ENCODE data around the gene INTS12. TPM values are rescaled to one million over a fixed set of nuclear protein-coding genes. Genes with fewer than 3 reads are reported as not detected.

The INTS12 gene
- total RNA-seq, 2 donors from 2014 or later, result 21.4 to 23.3 TPM

DNA sequence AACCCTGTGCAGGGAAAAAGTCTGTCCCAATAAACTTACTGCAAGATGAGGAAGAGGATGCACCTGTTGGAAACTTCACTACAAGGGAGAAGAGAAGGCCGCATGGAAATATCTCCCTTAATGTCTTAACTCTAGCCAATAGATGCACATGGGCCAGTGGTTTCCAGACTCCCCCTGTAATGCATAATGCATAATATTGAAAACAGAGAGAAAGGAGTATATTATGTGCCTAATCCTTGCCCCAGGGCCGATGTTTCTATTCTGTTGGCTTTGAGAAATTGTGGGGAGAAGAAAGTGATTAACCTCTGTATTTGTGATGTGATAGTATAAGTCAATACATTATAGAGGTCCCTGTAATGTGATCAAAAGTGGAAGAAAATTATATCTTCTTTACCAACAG is 37.2 kb downstream of the INTS12 start:
- ATAC-seq (replicated peaks in 1 of 2), result no peak
- H3K27me3 Mint-ChIP-seq (ENCODE audit: low read depth), result no peaks in the 10 kb centered on the region
- no peak overlapping the region for H3K4me3 Mint-ChIP-seq
- H3K9me3 Mint-ChIP-seq, result no peaks in the 10 kb centered on the region
- no peak overlapping the region for H3K27ac Mint-ChIP-seq
- no peak for DNase-seq
- H3K4me1 Mint-ChIP-seq (ENCODE audit: low read depth), result no peaks in the 10 kb centered on the region
- no peaks in the 10 kb centered on the region for H3K36me3 Mint-ChIP-seq (ENCODE audit: insufficient read depth in 2 of 2)

DNA sequence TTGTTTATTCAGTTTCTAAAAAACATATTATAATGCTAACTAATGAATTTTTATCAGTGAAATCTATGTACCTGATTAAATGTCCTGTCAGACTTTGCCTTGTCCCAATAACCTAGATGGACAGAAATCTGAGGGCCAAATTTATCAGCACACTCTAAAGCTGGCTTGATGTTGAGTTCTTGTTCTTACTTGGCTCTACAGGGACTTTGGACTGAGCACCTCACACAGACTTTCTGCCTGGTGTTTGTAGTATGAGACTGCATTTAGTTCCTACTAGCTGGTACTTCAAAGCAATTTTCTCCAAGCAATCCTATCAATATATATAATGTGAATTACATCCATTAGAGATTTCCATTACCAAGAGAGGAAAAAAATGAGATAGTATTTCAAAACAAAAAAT is 37.8 kb downstream of the INTS12 start:
- ATAC-seq (replicated peaks in 1 of 2) (no peak), DNase-seq (no peak)
- no peaks in the 10 kb centered on the region for H3K9me3 Mint-ChIP-seq
- H3K27me3 Mint-ChIP-seq (ENCODE audit: low read depth), result no peaks in the 10 kb centered on the region
- no peaks in the 10 kb centered on the region for H3K36me3 Mint-ChIP-seq (ENCODE audit: insufficient read depth in 2 of 2)
- H3K4me1 Mint-ChIP-seq (ENCODE audit: low read depth), result no peaks in the 10 kb centered on the region
- no peak overlapping the region for H3K27ac Mint-ChIP-seq
- H3K4me3 Mint-ChIP-seq, result no peak overlapping the region

DNA sequence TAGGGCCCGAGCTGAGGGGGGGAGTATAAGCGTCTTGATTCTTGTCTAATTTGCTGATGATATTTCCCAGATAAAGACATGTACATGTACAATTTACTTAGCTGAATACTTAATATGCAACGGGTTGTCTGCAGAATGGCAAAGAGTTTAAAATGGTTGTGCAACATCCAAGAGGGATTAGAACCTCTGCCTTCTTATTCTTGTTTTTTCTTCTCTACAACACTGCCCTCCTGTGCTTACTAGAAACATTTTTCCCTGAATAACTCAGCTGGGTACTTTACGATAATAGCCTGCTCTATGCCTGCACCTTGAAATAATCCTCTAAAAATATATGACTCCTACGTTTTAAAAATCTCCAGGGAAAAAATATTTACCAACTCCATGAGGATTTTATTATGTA is 41.8 kb downstream of the INTS12 start:
- Mint-ChIP-seq H3K9me3 (no peaks in the 10 kb centered on the region), H3K27me3 (ENCODE audit: low read depth) (peaks cover 8% of the 10 kb centered on the region), H3K27ac (no peak overlapping the region), H3K36me3 (ENCODE audit: insufficient read depth in 2 of 2) (no peaks in the 10 kb centered on the region), H3K4me3 (no peak overlapping the region), H3K4me1 (ENCODE audit: low read depth) (no peaks in the 10 kb centered on the region)
- no peak for ATAC-seq (replicated peaks in 1 of 2)
- no peak for DNase-seq

DNA sequence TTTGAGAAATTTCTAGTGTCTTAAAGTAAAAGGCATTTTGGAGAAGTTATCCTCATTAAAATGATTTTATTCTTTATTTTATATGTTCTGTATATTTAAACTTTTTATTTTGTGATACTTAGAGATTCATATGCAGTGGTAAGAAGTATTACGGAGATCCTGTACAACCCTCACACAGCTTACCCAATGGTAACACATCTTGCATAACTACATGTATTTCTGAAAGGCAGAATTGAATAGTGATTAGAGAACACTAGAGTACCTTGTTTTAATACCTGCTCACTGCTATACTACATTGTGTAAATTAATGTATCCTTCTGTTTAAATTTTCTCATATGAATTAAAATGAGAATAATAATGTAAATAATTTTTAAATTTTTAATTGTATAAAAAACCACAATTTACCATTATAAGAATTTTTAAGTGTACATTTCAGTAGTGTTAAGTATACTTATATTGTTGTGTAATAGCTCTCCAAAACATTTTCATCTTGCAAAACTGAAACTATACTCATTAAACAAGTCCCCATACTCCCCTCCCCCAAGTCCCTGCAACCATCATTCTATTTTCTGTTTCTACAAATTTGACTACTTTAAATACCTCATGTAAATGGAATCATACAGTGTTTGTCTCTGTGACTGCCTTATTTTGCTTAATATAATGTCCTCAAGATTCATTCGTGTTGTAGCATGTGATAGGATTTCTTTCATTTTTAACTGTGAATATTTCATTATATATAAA is 45.4 kb downstream of the INTS12 start:
- peaks cover 8% of the 10 kb centered on the region for H3K27me3 Mint-ChIP-seq (ENCODE audit: low read depth)
- ATAC-seq (replicated peaks in 1 of 2) (no peak), DNase-seq (no peak)
- H3K36me3 Mint-ChIP-seq (ENCODE audit: insufficient read depth in 2 of 2), result no peaks in the 10 kb centered on the region
- no peak overlapping the region for H3K4me3 Mint-ChIP-seq
- H3K9me3 Mint-ChIP-seq, result no peaks in the 10 kb centered on the region
- no peaks in the 10 kb centered on the region for H3K4me1 Mint-ChIP-seq (ENCODE audit: low read depth)
- H3K27ac Mint-ChIP-seq, result no peak overlapping the region

DNA sequence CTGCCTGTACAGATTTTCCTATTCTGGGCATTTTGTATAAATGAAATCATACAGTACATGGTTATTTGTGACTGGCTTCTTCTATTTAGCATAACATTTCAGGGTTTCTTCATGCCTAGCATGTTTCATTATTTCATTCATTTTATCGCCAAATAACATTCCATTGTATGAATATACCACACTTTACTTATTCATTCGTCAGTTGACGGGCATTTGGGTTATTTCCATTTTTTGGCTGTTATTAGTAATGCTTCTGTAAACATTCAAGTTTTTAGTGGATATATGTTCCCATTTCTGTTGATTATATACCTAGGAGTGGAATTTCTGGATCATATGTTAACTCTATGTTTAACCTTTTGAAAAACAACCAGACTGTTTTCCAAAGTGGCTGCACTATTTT is 47.5 kb downstream of the INTS12 start:
- no peak overlapping the region for H3K4me3 Mint-ChIP-seq
- no peak for DNase-seq
- peaks cover 8% of the 10 kb centered on the region for H3K27me3 Mint-ChIP-seq (ENCODE audit: low read depth)
- H3K27ac Mint-ChIP-seq, result no peak overlapping the region
- no peaks in the 10 kb centered on the region for H3K36me3 Mint-ChIP-seq (ENCODE audit: insufficient read depth in 2 of 2)
- H3K4me1 Mint-ChIP-seq (ENCODE audit: low read depth), result no peaks in the 10 kb centered on the region
- no peak for ATAC-seq (replicated peaks in 1 of 2)
- H3K9me3 Mint-ChIP-seq, result no peaks in the 10 kb centered on the region

DNA sequence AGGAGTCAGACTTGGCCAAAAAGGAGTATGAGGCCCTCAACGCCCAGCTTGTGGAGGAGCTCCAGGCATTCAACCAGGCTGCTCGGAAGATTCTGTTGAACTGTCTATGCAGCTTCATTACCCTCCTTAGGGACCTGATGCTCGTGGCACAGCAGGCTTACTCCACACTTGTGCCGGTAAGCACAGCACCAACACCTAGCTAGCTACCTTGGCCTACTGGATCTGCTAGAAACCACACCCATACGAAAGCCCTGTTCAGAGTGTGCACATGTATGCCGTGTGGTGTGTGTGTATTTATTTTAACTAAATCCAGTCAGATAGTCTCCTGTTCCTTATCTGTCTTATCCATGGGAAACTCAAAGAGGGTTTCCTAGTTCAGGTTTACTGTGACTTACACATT is 49.3 kb downstream of the INTS12 start:
- no peak overlapping the region for H3K4me3 Mint-ChIP-seq
- ATAC-seq (replicated peaks in 1 of 2) (no peak), DNase-seq (no peak)
- H3K4me1 Mint-ChIP-seq (ENCODE audit: low read depth), result no peaks in the 10 kb centered on the region
- H3K9me3 Mint-ChIP-seq, result no peaks in the 10 kb centered on the region
- peaks cover 6% of the 10 kb centered on the region for H3K27me3 Mint-ChIP-seq (ENCODE audit: low read depth)
- H3K27ac Mint-ChIP-seq, result no peak overlapping the region
- H3K36me3 Mint-ChIP-seq (ENCODE audit: insufficient read depth in 2 of 2), result no peaks in the 10 kb centered on the region

DNA sequence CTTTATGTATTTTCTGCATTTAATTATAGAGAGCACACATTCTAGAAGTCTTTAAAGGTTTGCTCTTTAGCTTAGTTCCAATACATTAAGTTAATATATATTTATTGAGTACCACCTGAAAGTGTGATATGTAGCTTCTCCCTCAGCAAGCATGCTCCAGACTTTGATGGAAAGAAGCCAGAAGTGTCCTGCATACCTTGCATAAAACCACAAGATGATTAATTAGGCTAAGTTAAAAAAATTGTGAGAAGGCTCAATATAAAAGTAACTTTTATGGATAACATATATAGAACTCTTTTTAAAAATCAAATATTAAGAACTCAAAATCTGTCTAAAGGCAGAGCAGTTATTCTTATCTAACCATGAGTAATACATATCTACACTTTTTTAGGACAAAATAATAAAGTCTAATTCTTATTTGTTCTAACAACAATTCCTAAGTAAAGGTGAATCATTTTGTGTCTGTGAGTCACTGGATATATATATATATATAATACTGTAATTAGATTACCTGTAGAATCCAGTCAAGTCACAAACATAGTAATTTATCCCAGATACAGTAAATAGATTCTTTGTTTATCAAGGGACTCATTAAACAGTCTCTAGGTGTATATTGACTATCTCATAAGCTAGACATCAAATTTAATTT is 51.2 kb downstream of the INTS12 start:
- H3K27ac Mint-ChIP-seq, result no peak overlapping the region
- peaks cover 9% of the 10 kb centered on the region for H3K27me3 Mint-ChIP-seq (ENCODE audit: low read depth)
- DNase-seq (no peak), ATAC-seq (replicated peaks in 1 of 2) (no peak)
- no peaks in the 10 kb centered on the region for H3K36me3 Mint-ChIP-seq (ENCODE audit: insufficient read depth in 2 of 2)
- no peaks in the 10 kb centered on the region for H3K4me1 Mint-ChIP-seq (ENCODE audit: low read depth)
- no peak overlapping the region for H3K4me3 Mint-ChIP-seq
- H3K9me3 Mint-ChIP-seq, result no peaks in the 10 kb centered on the region

DNA sequence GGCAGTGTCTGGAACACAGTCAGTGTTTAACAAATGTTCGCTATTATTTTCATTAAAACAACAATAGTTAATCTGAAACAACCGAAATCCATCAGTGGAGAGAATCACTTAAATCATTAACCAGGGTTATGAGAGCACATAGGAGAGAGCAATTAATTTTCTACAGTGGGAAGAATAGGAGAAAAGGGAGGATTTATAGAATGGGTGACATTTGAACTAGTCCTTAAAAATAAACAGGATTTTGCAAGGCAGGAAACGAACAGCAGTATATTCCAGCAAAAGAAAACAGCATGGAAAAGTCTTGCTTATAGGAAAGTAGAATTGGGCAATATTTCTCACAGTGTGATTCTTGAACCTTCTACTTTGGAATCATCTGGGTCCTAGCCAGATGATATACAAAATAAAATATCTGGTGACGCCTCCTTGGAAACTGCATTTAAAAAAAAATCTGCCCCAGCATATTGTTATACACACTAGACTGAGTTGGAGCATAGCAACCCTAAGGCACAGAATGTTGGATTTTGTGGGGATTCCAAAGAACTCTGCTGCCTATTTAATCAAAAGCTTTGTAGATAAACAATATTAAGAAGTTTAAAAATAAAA is 56.1 kb downstream of the INTS12 start:
- no peak overlapping the region for H3K4me3 Mint-ChIP-seq
- no peak for ATAC-seq (replicated peaks in 1 of 2)
- H3K9me3 Mint-ChIP-seq, result no peaks in the 10 kb centered on the region
- no peaks in the 10 kb centered on the region for H3K36me3 Mint-ChIP-seq (ENCODE audit: insufficient read depth in 2 of 2)
- H3K27ac Mint-ChIP-seq, result no peak overlapping the region
- peaks cover 19% of the 10 kb centered on the region for H3K27me3 Mint-ChIP-seq (ENCODE audit: low read depth)
- no peaks in the 10 kb centered on the region for H3K4me1 Mint-ChIP-seq (ENCODE audit: low read depth)
- no peak for DNase-seq

DNA sequence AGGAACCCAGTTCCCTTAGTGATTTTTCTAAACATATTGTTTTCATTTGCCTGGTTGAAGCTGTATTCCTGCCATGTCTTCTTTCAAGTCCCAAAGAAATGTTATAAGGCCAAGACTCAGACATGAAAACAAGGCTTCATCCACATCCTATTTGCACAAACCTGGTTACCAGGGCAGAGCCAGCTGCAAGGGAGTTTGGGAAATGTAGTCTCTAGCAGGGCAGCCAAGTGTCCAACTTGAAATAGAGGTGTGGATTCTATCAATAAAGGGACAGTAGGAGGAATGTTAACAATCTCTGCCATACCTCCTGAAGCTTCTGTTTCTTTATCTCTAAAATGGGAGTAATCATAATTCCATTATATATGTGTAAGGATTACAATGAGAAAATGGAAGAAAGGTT is 56.6 kb downstream of the INTS12 start:
- DNase-seq (no peak), ATAC-seq (replicated peaks in 1 of 2) (no peak)
- H3K4me3 Mint-ChIP-seq, result no peak overlapping the region
- peaks cover 19% of the 10 kb centered on the region for H3K27me3 Mint-ChIP-seq (ENCODE audit: low read depth)
- H3K36me3 Mint-ChIP-seq (ENCODE audit: insufficient read depth in 2 of 2), result no peaks in the 10 kb centered on the region
- H3K9me3 Mint-ChIP-seq, result no peaks in the 10 kb centered on the region
- H3K27ac Mint-ChIP-seq, result no peak overlapping the region
- no peaks in the 10 kb centered on the region for H3K4me1 Mint-ChIP-seq (ENCODE audit: low read depth)

DNA sequence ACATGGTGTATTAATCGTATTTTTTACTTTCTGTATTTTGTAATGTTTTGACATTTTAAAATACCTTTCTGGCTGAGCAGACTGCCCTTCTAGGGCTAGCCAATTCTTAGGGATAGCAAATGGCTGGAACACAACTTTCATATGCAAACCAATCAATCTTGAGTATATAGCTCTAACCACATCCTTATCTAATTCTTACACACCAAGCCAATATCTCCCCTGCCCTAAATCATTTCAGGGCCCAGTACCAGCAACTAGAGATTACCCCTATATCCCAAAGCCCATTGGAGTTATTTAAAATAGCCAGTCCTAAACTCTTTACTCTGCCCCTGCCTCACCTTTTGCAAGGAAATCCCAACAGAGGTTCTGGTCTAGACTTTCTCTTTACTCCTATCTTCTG is 58.3 kb downstream of the INTS12 start:
- Mint-ChIP-seq H3K9me3 (no peaks in the 10 kb centered on the region), H3K27ac (no peak overlapping the region), H3K4me1 (ENCODE audit: low read depth) (no peaks in the 10 kb centered on the region), H3K4me3 (no peak overlapping the region), H3K27me3 (ENCODE audit: low read depth) (peaks cover 19% of the 10 kb centered on the region), H3K36me3 (ENCODE audit: insufficient read depth in 2 of 2) (no peaks in the 10 kb centered on the region)
- no peak for ATAC-seq (replicated peaks in 1 of 2)
- no peak for DNase-seq

DNA sequence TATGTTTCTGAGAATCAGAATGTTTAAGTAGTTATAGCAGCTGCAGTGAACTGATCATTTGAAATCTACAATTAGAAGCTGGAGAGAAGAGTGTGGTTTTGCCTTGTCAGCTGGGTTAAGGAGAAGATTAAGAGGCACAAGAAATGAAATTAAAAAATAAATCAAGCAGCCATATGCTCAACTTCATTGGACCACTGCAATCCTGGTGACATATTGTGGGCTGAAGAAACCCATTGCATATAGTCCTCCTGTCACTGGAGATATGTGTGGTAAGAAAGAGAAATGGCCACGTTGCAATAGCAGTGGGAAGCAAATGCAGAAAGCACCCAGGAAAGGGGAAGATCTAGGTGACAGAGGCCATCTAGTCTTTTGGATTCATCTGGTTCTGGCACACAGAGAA is 63.0 kb downstream of the INTS12 start:
- no peaks in the 10 kb centered on the region for H3K36me3 Mint-ChIP-seq (ENCODE audit: insufficient read depth in 2 of 2)
- ATAC-seq (replicated peaks in 1 of 2), result no peak

DNA sequence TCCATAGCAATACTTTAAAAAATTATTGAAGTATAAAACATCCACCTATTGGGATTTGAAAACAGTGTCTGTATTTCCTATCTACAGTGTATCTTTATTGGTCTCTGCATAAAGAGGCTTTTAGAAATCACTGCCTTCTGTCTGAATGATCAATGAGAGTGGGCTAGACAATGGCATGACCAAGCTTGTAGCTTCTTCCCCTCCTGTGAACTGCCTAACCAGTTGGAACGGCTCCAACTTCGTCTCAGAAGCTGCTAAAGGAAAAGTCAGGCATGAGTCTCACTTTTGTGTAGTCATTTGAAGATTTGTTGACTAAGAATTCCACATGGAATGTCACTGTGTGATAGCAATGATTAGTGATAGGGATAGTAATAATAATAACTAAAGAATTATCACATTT is 64.2 kb downstream of the INTS12 start:
- no peak for ATAC-seq (replicated peaks in 1 of 2)
- Mint-ChIP-seq H3K27me3 (ENCODE audit: low read depth) (peaks cover 11% of the 10 kb centered on the region), H3K9me3 (no peaks in the 10 kb centered on the region), H3K36me3 (ENCODE audit: insufficient read depth in 2 of 2) (no peaks in the 10 kb centered on the region), H3K27ac (no peak overlapping the region), H3K4me3 (no peak overlapping the region), H3K4me1 (ENCODE audit: low read depth) (no peaks in the 10 kb centered on the region)
- DNase-seq, result no peak

More for the DNA sequence above, 63.0 kb downstream of the INTS12 start:
- H3K4me3 Mint-ChIP-seq, result no peak overlapping the region
- no peaks in the 10 kb centered on the region for H3K9me3 Mint-ChIP-seq
- DNase-seq, result no peak
- H3K27me3 Mint-ChIP-seq (ENCODE audit: low read depth), result peaks cover 11% of the 10 kb centered on the region
- no peaks in the 10 kb centered on the region for H3K4me1 Mint-ChIP-seq (ENCODE audit: low read depth)
- H3K27ac Mint-ChIP-seq, result no peak overlapping the region

DNA sequence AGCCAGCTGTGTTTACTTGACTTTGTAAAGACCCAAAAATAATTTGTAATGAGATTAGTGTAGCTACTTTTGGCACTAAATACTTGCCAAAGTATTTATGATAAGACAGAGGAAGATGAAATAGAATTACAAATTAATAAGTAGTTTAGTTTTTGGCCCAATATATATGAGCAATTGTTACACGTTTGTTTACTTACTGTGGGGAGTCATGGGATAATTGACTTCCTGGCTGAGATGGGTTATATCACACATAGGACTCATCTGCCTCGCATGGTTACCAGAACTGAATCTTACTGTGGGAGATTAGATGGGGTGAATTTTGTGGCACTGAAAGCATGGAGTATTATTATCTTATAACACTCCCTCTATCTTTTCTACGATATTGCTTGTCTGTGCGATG is 66.6 kb downstream of the INTS12 start:
- H3K27ac Mint-ChIP-seq, result no peak overlapping the region
- DNase-seq, result no peak
- H3K4me3 Mint-ChIP-seq, result no peak overlapping the region
- no peaks in the 10 kb centered on the region for H3K9me3 Mint-ChIP-seq
- no peak for ATAC-seq (replicated peaks in 1 of 2)
- H3K27me3 Mint-ChIP-seq (ENCODE audit: low read depth), result peaks cover 5% of the 10 kb centered on the region
- no peaks in the 10 kb centered on the region for H3K4me1 Mint-ChIP-seq (ENCODE audit: low read depth)
- H3K36me3 Mint-ChIP-seq (ENCODE audit: insufficient read depth in 2 of 2), result no peaks in the 10 kb centered on the region

All from activated T-cell treated with anti-CD3 and anti-CD28 coated beads, Interleukin-2, amount 50 U/mL, for 72 hours (primary cell).